GM23338 (cell line): ENCODE data around the gene PRM3. TPM values are rescaled to one million over a fixed set of nuclear protein-coding genes. Genes with fewer than 3 reads are reported as not detected.
A peak's percentile ranks its signal among the peaks of the same experiment; 100 is the strongest.

Source experiments
- ATAC-seq: fragments of 200-7000 bp; cut with Tn5 transposase; 3 replicates; pipeline ENCODE4 v1.9.1; 2020
- DNase-seq: peaks from one replicate; pipeline ENCODE4 v3.0.0-alpha.2; 2015; ENCODE audit warnings: low spot score
- H2AFZ ChIP-seq: fragments of 200-600 bp; sonication (generic); 2 replicates; pipeline ENCODE4 v1.8.0; 2016; ENCODE audit warnings: antibody characterized with exemption, mild to moderate bottlenecking, moderate library complexity
- H3F3A ChIP-seq: fragments of 200-600 bp; sonication (generic); replicated peaks from 2 replicates; pipeline ENCODE4 v1.8.0; 2017; ENCODE audit warnings: antibody characterized with exemption, mixed run types, low read depth
- H3K27ac ChIP-seq: fragments of 200-600 bp; sonication (generic); 2 replicates; pipeline ENCODE4 v1.6.1; 2016; ENCODE audit warnings: low read depth
- H3K27me3 ChIP-seq: fragments of 200-600 bp; sonication (generic); 2 replicates; pipeline ENCODE4 v1.8.0; 2016; ENCODE audit warnings: mild to moderate bottlenecking, mixed run types, moderate library complexity; ENCODE audit not compliant: insufficient read depth
- H3K36me3 ChIP-seq: fragments of 200-600 bp; sonication (generic); 2 replicates; pipeline ENCODE4 v1.8.0; 2016; ENCODE audit warnings: mild to moderate bottlenecking; ENCODE audit not compliant: insufficient read depth
- H3K4me1 ChIP-seq: fragments of 200-600 bp; sonication (generic); 2 replicates; pipeline ENCODE4 v1.8.0; 2016; ENCODE audit warnings: mild to moderate bottlenecking, moderate library complexity; ENCODE audit not compliant: insufficient read depth
- H3K4me2 ChIP-seq: fragments of 200-600 bp; sonication (generic); 2 replicates; pipeline ENCODE4 v1.7.1; 2017; ENCODE audit warnings: mixed run types
- H3K4me3 ChIP-seq: fragments of 200-600 bp; sonication (generic); 2 replicates; pipeline ENCODE4 v1.6.1; 2016; ENCODE audit warnings: mixed run types
- H3K79me2 ChIP-seq: fragments of 200-600 bp; sonication (generic); replicated peaks from 2 replicates; pipeline ENCODE4 v1.8.0; 2017; ENCODE audit warnings: mild to moderate bottlenecking; ENCODE audit not compliant: insufficient read depth
- H3K9me2 ChIP-seq: fragments of 200-600 bp; sonication (generic); 2 replicates; pipeline ENCODE4 v1.8.0; 2017; ENCODE audit not compliant: insufficient read depth
- H4K20me1 ChIP-seq: fragments of 200-600 bp; sonication (generic); replicated peaks from 2 replicates; pipeline ENCODE4 v1.8.0; 2017; ENCODE audit warnings: mild to moderate bottlenecking; ENCODE audit not compliant: insufficient read depth
- H3K27ac Mint-ChIP-seq: 2 replicates; pipeline ENCODE4 v1.8.0; 2020; ENCODE audit warnings: inconsistent platforms, mild to moderate bottlenecking, moderate library complexity, mixed read lengths
- H3K27me3 Mint-ChIP-seq: 3 replicates; pipeline ENCODE4 v1.8.0; 2022; ENCODE audit warnings: low read depth, mild to moderate bottlenecking, moderate library complexity, mixed read lengths, inconsistent platforms; ENCODE audit not compliant: insufficient read depth, poor library complexity
- H3K36me3 Mint-ChIP-seq: 3 replicates; pipeline ENCODE4 v1.8.0; 2021; ENCODE audit warnings: low read depth, mild to moderate bottlenecking, inconsistent platforms, moderate library complexity, mixed read lengths
- H3K4me1 Mint-ChIP-seq: 3 replicates; pipeline ENCODE4 v1.8.0; 2020; ENCODE audit warnings: mild to moderate bottlenecking, inconsistent platforms, mixed read lengths
- H3K4me3 Mint-ChIP-seq: 3 replicates; pipeline ENCODE4 v1.8.0; 2021; ENCODE audit warnings: moderate library complexity, mild to moderate bottlenecking, inconsistent platforms, mixed read lengths
- H3K9me3 Mint-ChIP-seq: 3 replicates; pipeline ENCODE4 v1.8.0; 2020; ENCODE audit warnings: moderate library complexity, mild to moderate bottlenecking, inconsistent platforms, mixed read lengths
- CREB1 ChIP-seq: fragments of 250-450 bp; sonication (Bioruptor Pico); IDR thresholded peaks from 2 replicates; pipeline ENCODE4 v1.5.0; 2020; ENCODE audit warnings: low read depth, mild to moderate bottlenecking, moderate library complexity
- EZH2phosphoT487 ChIP-seq: fragments of 200-600 bp; sonication (generic); IDR thresholded peaks from one replicate; pipeline ENCODE4 v1.8.1; 2018; ENCODE audit warnings: antibody characterized with exemption; ENCODE audit not compliant: unreplicated experiment
- JUNB ChIP-seq: IDR thresholded peaks from one replicate; pipeline ENCODE4 v1.6.1; 2016; ENCODE audit warnings: antibody characterized with exemption; ENCODE audit not compliant: unreplicated experiment
- NANOG ChIP-seq: IDR thresholded peaks from 2 replicates; pipeline ENCODE4 v1.6.1; 2016; ENCODE audit warnings: antibody characterized with exemption, borderline replicate concordance
- POLR2AphosphoS5 ChIP-seq: IDR thresholded peaks from 2 replicates; pipeline ENCODE4 v1.6.1; 2016; ENCODE audit warnings: antibody characterized with exemption, low read depth
- STAT1 ChIP-seq: IDR thresholded peaks from one replicate; pipeline ENCODE4 v1.6.1; 2016; ENCODE audit warnings: antibody characterized with exemption; ENCODE audit not compliant: unreplicated experiment
- ZNF331 ChIP-seq: fragments of 250-450 bp; sonication (Bioruptor Pico); IDR thresholded peaks from 2 replicates; pipeline ENCODE4 v1.5.0; 2020; ENCODE audit warnings: low read depth, mild to moderate bottlenecking, moderate library complexity
- polyA plus RNA-seq: library from polyadenylated mRNA; unstranded; fragments of >200 nt; fragmentation: Nextera tagmentation; extraction: Ambion mirVana; gene quantifications from 2 replicates; pipeline ENCODE4 v1.2.1, GENCODE V29; 2016
- total RNA-seq: library from RNA; depleted of rRNA; stranded (reverse); fragments of >200 nt; shearing (Covaris generic); gene quantifications from 2 replicates; pipeline ENCODE4 v1.2.3, GENCODE V29; 2014
- TF ChIP-seq, protein P1 (sequence below): IDR thresholded peaks from 2 replicates; pipeline ENCODE4 v1.6.1; 2016; ENCODE audit warnings: antibody characterized with exemption
- TF ChIP-seq, protein P2 (sequence below): IDR thresholded peaks from one replicate; pipeline ENCODE4 v1.6.1; 2018; ENCODE audit warnings: antibody characterized with exemption; ENCODE audit not compliant: unreplicated experiment
- TF ChIP-seq, protein P3 (sequence below), 2 experiments: fragments of 200-600 bp in 1 of 2; sonication (generic) in 1 of 2; conservative IDR thresholded peaks; 2 replicates each; pipeline versions ENCODE4 v1.5.1 to v1.6.1; 2016 to 2017; ENCODE audit warnings: antibody characterized with exemption in 2 of 2, low read depth in 2 of 2, mild to moderate bottlenecking in 2 of 2, moderate library complexity in 1 of 2

Gene PRM3
- total and polyA plus RNA-seq, 2 experiments from 2014 or later, result not detected

- TF ChIP-seq, protein P1, sequence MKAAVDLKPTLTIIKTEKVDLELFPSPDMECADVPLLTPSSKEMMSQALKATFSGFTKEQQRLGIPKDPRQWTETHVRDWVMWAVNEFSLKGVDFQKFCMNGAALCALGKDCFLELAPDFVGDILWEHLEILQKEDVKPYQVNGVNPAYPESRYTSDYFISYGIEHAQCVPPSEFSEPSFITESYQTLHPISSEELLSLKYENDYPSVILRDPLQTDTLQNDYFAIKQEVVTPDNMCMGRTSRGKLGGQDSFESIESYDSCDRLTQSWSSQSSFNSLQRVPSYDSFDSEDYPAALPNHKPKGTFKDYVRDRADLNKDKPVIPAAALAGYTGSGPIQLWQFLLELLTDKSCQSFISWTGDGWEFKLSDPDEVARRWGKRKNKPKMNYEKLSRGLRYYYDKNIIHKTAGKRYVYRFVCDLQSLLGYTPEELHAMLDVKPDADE, result no peak
- TF ChIP-seq EZH2phosphoT487 (no peak), ZNF331 (CRISPR knock-in tag) (no peak), NANOG (no peak), POLR2AphosphoS5 (no peak), STAT1 (no peak), CREB1 (CRISPR knock-in tag) (no peak)
Measured at GRCh38 chr16:11285842-11286241, 12.4 kb upstream of the PRM3 start (continued).

DNA sequence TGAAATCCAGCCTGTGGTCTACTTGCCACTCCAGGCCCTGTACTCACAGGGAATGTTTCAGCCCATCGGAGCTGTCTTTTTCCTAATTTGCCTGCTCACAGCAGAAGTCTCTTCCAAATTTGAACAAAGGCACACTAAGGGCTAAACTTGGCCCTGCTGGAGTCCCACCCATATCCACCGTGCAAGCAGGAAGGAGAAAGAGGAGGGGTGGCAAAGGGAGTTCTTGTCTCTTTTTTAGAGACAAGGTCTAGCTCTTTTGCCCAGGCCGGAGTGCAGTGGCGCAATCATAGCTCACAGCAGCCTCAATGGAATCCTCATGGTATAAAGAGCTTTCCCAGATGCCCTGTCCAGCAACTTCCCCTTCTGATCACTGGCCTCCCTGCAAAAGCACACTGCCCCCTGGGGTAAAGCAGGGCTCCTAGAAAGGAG is 10.4 kb upstream of the PRM3 start:
- DNase-seq (no peak), ATAC-seq (no peak; the same call in 2 of the 3 replicates)
- H3K36me3 ChIP-seq, result no peaks in the 10 kb centered on the region
- TF ChIP-seq JUNB, result no peak
- TF ChIP-seq, protein P2, sequence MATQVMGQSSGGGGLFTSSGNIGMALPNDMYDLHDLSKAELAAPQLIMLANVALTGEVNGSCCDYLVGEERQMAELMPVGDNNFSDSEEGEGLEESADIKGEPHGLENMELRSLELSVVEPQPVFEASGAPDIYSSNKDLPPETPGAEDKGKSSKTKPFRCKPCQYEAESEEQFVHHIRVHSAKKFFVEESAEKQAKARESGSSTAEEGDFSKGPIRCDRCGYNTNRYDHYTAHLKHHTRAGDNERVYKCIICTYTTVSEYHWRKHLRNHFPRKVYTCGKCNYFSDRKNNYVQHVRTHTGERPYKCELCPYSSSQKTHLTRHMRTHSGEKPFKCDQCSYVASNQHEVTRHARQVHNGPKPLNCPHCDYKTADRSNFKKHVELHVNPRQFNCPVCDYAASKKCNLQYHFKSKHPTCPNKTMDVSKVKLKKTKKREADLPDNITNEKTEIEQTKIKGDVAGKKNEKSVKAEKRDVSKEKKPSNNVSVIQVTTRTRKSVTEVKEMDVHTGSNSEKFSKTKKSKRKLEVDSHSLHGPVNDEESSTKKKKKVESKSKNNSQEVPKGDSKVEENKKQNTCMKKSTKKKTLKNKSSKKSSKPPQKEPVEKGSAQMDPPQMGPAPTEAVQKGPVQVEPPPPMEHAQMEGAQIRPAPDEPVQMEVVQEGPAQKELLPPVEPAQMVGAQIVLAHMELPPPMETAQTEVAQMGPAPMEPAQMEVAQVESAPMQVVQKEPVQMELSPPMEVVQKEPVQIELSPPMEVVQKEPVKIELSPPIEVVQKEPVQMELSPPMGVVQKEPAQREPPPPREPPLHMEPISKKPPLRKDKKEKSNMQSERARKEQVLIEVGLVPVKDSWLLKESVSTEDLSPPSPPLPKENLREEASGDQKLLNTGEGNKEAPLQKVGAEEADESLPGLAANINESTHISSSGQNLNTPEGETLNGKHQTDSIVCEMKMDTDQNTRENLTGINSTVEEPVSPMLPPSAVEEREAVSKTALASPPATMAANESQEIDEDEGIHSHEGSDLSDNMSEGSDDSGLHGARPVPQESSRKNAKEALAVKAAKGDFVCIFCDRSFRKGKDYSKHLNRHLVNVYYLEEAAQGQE, result peak; percentile 38
- TF ChIP-seq, protein P3, sequence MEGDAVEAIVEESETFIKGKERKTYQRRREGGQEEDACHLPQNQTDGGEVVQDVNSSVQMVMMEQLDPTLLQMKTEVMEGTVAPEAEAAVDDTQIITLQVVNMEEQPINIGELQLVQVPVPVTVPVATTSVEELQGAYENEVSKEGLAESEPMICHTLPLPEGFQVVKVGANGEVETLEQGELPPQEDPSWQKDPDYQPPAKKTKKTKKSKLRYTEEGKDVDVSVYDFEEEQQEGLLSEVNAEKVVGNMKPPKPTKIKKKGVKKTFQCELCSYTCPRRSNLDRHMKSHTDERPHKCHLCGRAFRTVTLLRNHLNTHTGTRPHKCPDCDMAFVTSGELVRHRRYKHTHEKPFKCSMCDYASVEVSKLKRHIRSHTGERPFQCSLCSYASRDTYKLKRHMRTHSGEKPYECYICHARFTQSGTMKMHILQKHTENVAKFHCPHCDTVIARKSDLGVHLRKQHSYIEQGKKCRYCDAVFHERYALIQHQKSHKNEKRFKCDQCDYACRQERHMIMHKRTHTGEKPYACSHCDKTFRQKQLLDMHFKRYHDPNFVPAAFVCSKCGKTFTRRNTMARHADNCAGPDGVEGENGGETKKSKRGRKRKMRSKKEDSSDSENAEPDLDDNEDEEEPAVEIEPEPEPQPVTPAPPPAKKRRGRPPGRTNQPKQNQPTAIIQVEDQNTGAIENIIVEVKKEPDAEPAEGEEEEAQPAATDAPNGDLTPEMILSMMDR (conservative IDR thresholded peaks at IDR 0.05; ENCODE audit: low read depth in 2 of 2), result peak in 1 of 2 experiments; percentile 34; a peak in 2 of 4 replicates
- no peaks in the 10 kb centered on the region for H3K27me3 ChIP-seq
- no peaks in the 10 kb centered on the region for H4K20me1 ChIP-seq
- Mint-ChIP-seq H3K36me3 (no peaks in the 10 kb centered on the region), H3K9me3 (no peaks in the 10 kb centered on the region), H3K4me3 (no peak overlapping the region), H3K4me1 (peaks cover 3% of the 10 kb centered on the region), H3K27me3 (peaks cover 8% of the 10 kb centered on the region), H3K27ac (no peak overlapping the region)
- H3K4me2 ChIP-seq, result no peak overlapping the region
- no peaks in the 10 kb centered on the region for H3K79me2 ChIP-seq
- no peaks in the 10 kb centered on the region for H3K9me2 ChIP-seq
- H2AFZ ChIP-seq, result peak overlapping the region; percentile 63; the same call in 1 of the 2 replicates
- no peak overlapping the region for H3K4me3 ChIP-seq
- H3K4me1 ChIP-seq, result peaks cover 4% of the 10 kb centered on the region; the same call in 1 of the 2 replicates
- no peak overlapping the region for H3K27ac ChIP-seq
- H3F3A ChIP-seq, result 0 out of 2 replicates have a peak, but pooled peaks cover 2% of the 10 kb centered on the region
